IMR-90 (cell line): ENCODE results near the gene ZNF280A. TPM values are rescaled to one million over a fixed set of nuclear protein-coding genes. Genes with fewer than 3 reads are reported as not detected.
"Not testable (repeated sequence)": the region's sequence is repeated elsewhere in the genome, so short reads cannot be mapped to it uniquely, and the experiment has no call there.

ENCODE experiments used
- ATAC-seq: fragments of 200-7000 bp; cut with Tn5 transposase; 2 replicates; pipeline ENCODE4 v1.9.1; 2020; ENCODE audit warnings: low read depth, mild to moderate bottlenecking, moderate library complexity
- BruUV-seq: library from RNA; stranded (reverse); fragments of 400-500 nt; replicated peaks from 2 replicates; lab custom pipeline; 2021; lab: Mats Ljungman, UMichigan
- CTCF ChIA-PET: fragments of 300-600 bp; formaldehyde crosslinking; extraction: SDS; loops from one replicate; lab custom pipeline; 2021; ENCODE audit warnings: antibody characterized with exemption; lab: Yijun Ruan, JAX
- POLR2A ChIA-PET: fragments of 300-600 bp; sonication (Branson Sonifier 250); formaldehyde crosslinking; loops from one replicate; lab custom pipeline; 2022; ENCODE audit warnings: antibody characterized with exemption; ENCODE audit not compliant: unreplicated experiment; lab: Charles Lee
- DNase-seq: peaks from one replicate; pipeline ENCODE4 v3.0.0; 2013
- H2AFZ ChIP-seq: replicated peaks from 2 replicates; pipeline ENCODE3; 2013; ENCODE audit warnings: low read length, mild to moderate bottlenecking; ENCODE audit not compliant: poor library complexity
- H2AK5ac ChIP-seq: 2 replicates; pipeline ENCODE4 v1.6.1; 2013; ENCODE audit warnings: low read depth, low read length, inconsistent platforms
- H2AK9ac ChIP-seq: replicated peaks from 2 replicates; pipeline ENCODE3; 2013; ENCODE audit warnings: mild to moderate bottlenecking, low read depth, low read length, moderate library complexity; ENCODE audit not compliant: poor library complexity
- H2BK120ac ChIP-seq: 2 replicates; pipeline ENCODE4 v1.6.1; 2013; ENCODE audit warnings: low read depth, low read length, inconsistent platforms
- H2BK15ac ChIP-seq: 3 replicates; pipeline ENCODE4 v1.6.1; 2013; ENCODE audit warnings: low read depth, low read length, inconsistent platforms
- H2BK20ac ChIP-seq: 2 replicates; pipeline ENCODE4 v1.6.1; 2013; ENCODE audit warnings: low read depth, mild to moderate bottlenecking, inconsistent platforms, low read length, moderate library complexity
- H2BK5ac ChIP-seq: 2 replicates; pipeline ENCODE4 v1.6.1; 2013; ENCODE audit warnings: mild to moderate bottlenecking, low read depth, low read length, inconsistent platforms; ENCODE audit not compliant: poor library complexity, severe bottlenecking
- H3K14ac ChIP-seq: replicated peaks from 2 replicates; pipeline ENCODE4 v1.6.1; 2013; ENCODE audit warnings: low read depth, low read length, inconsistent platforms
- H3K18ac ChIP-seq: 2 replicates; pipeline ENCODE4 v1.6.1; 2013; ENCODE audit warnings: low read depth, low read length, control low read depth
- H3K23ac ChIP-seq: 2 replicates; pipeline ENCODE4 v1.6.1; 2013; ENCODE audit warnings: low read depth, low read length, inconsistent platforms
- H3K27ac ChIP-seq: 2 replicates; pipeline ENCODE4 v1.5.1; 2013; ENCODE audit warnings: mild to moderate bottlenecking, control low read depth, low read length; ENCODE audit not compliant: insufficient read depth
- H3K27me3 ChIP-seq: 2 replicates; pipeline ENCODE4 v1.6.1; 2013; ENCODE audit warnings: low read length; ENCODE audit not compliant: control insufficient read depth, insufficient read depth
- H3K36me3 ChIP-seq: 2 replicates; pipeline ENCODE4 v1.6.1; 2013; ENCODE audit warnings: low read length, mixed read lengths; ENCODE audit not compliant: control insufficient read depth, insufficient read depth
- H3K4ac ChIP-seq: 2 replicates; pipeline ENCODE4 v1.6.1; 2013; ENCODE audit warnings: low read depth, low read length, inconsistent platforms
- H3K4me1 ChIP-seq: 2 replicates; pipeline ENCODE4 v1.6.1; 2013; ENCODE audit warnings: low read length, mixed read lengths; ENCODE audit not compliant: control insufficient read depth, insufficient read depth
- H3K4me2 ChIP-seq: 2 replicates; pipeline ENCODE4 v1.6.1; 2013; ENCODE audit warnings: low read depth, mild to moderate bottlenecking, control low read depth, low read length, moderate library complexity
- H3K4me3 ChIP-seq: 2 replicates; pipeline ENCODE4 v1.5.1; 2013; ENCODE audit warnings: low read depth, mild to moderate bottlenecking, control low read depth, low read length, moderate library complexity; ENCODE audit not compliant: insufficient read depth
- H3K56ac ChIP-seq: 2 replicates; pipeline ENCODE4 v1.6.1; 2013; ENCODE audit warnings: low read length, inconsistent platforms; ENCODE audit not compliant: insufficient read depth; ENCODE audit errors: extremely low read depth
- H3K79me1 ChIP-seq, 2 experiments: 2 replicates each; pipeline ENCODE4 v1.6.1; 2013; ENCODE audit warnings: low read length in 2 of 2, inconsistent platforms in 1 of 2, low read depth in 1 of 2
- H3K9ac ChIP-seq: 2 replicates; pipeline ENCODE4 v1.6.1; 2013; ENCODE audit warnings: low read depth, low read length, control low read depth
- H3K9me1 ChIP-seq: 2 replicates; pipeline ENCODE4 v1.6.1; 2013; ENCODE audit warnings: low read length, inconsistent platforms; ENCODE audit not compliant: insufficient read depth
- H3K9me3 ChIP-seq: 2 replicates; pipeline ENCODE4 v1.6.1; 2013; ENCODE audit warnings: low read length; ENCODE audit not compliant: control insufficient read depth, insufficient read depth
- H4K20me1 ChIP-seq: 2 replicates; pipeline ENCODE4 v1.6.1; 2013; ENCODE audit warnings: low read length, inconsistent platforms; ENCODE audit not compliant: insufficient read depth
- H4K5ac ChIP-seq: 2 replicates; pipeline ENCODE4 v1.6.1; 2013; ENCODE audit warnings: mild to moderate bottlenecking, low read depth, low read length, control low read depth
- H4K8ac ChIP-seq, 2 experiments: 2 replicates each; pipeline ENCODE4 v1.6.1; 2013; ENCODE audit warnings: low read depth in 2 of 2, low read length in 2 of 2, control low read depth in 1 of 2, inconsistent platforms in 1 of 2
- H4K91ac ChIP-seq: 2 replicates; pipeline ENCODE4 v1.6.1; 2013; ENCODE audit warnings: low read depth, low read length, inconsistent platforms; ENCODE audit not compliant: insufficient read depth
- WGBS, 2 experiments: methylation state at CpG; one replicate each; pipeline versions ENCODE4 v1.1.5 to v1.1.7; 2013; ENCODE audit warnings: missing lambda C conversion rate in 2 of 2; ENCODE audit not compliant: insufficient read length in 1 of 2; ENCODE audit errors: extremely low coverage in 2 of 2; 5-methylcytosine and 5-hydroxymethylcytosine counted together
- dilution Hi-C: fragments of 300-500 bp; cut with HindIII; formaldehyde crosslinking; loops from one replicate; pipeline ENCODE4 v1.14.3; 2018; ENCODE audit warnings: low sequenced_read_pairs; ENCODE audit not compliant: unreplicated experiment
- in situ Hi-C: fragments of 300-500 bp; cut with MboI; formaldehyde crosslinking; loops from 3 replicates; pipeline ENCODE4 v1.14.3; 2019; ENCODE audit warnings: low sequenced_read_pairs, inconsistent platforms, mixed read lengths
- intact Hi-C: fragments of 100-400 bp; cut with micrococcal nuclease; formaldehyde crosslinking; loops from 2 replicates; pipeline ENCODE4 v1.10.0; 2022
- polyA plus RNA-seq, 3 experiments: library from polyadenylated mRNA; depleted of rRNA; stranded (reverse); fragments of >200 nt; gene quantifications; 2 replicates each; pipeline ENCODE4 v1.2.3, GENCODE V29; 2012; ENCODE audit warnings: low replicate concordance in 1 of 3
- total RNA-seq: library from RNA; depleted of rRNA; stranded (reverse); fragments of >200 nt; gene quantifications from 2 replicates; pipeline ENCODE4 v1.2.3, GENCODE V29; 2012

Gene ZNF280A
- total and polyA plus RNA-seq, 2 of the 4 experiments (the other 2 are of a cell fraction) = not detected

GRCh38 chr22:22532547-22533071, 12.5 kb upstream of the ZNF280A start:
- H2BK20ac ChIP-seq, H3K79me1 ChIP-seq, H2AK9ac ChIP-seq, H4K5ac ChIP-seq, BruUV-seq, H2BK15ac ChIP-seq, DNase-seq, POLR2A ChIA-PET, H2BK120ac ChIP-seq, H2AFZ ChIP-seq, H3K4me3 ChIP-seq, H3K9me1 ChIP-seq, H3K9ac ChIP-seq, H2BK5ac ChIP-seq, H3K4me2 ChIP-seq, intact Hi-C loops, H4K20me1 ChIP-seq, CTCF ChIA-PET, H4K91ac ChIP-seq, ATAC-seq, in situ Hi-C loops, dilution Hi-C loops, H3K4ac ChIP-seq, H3K27me3 ChIP-seq, H3K18ac ChIP-seq, H3K14ac ChIP-seq, H3K9me3 ChIP-seq, H3K27ac ChIP-seq, H3K56ac ChIP-seq, H3K4me1 ChIP-seq, H3K36me3 ChIP-seq, H2AK5ac ChIP-seq, H3K23ac ChIP-seq, H4K8ac ChIP-seq: not testable (repeated sequence)
- no CpG with 5 or more reads among the region's 12 CpGs for WGBS, 2 experiments
